Measurements from ENCODE around the gene LCORL.
"Not testable (repeated sequence)": the region's sequence is repeated elsewhere in the genome, so short reads cannot be mapped to it uniquely, and the experiment has no call there.

LCORL gene

GRCh38 chr4:17924189-17924588, 97.4 kb downstream of the LCORL start:
- DNase-seq = no peak

- DNase-seq = no peak
Observed at GRCh38 chr4:17921451-17921850, 100.1 kb downstream of the LCORL start.

- no peak for DNase-seq
Observed at GRCh38 chr4:17920681-17921080, 100.9 kb downstream of the LCORL start.

- DNase-seq = no peak
Observed at GRCh38 chr4:17915439-17915838, 106.1 kb downstream of the LCORL start.

- DNase-seq = no peak
Observed at GRCh38 chr4:17912011-17912410, 109.5 kb downstream of the LCORL start.

GRCh38 chr4:17911608-17912007, 109.9 kb downstream of the LCORL start:
- DNase-seq = no peak

- DNase-seq = no peak
Observed at GRCh38 chr4:17898553-17899055, 123.0 kb downstream of the LCORL start.

- DNase-seq = no peak
Observed at GRCh38 chr4:17895481-17895880, 126.1 kb downstream of the LCORL start.

GRCh38 chr4:17894421-17894820, 127.1 kb downstream of the LCORL start:
- DNase-seq = no peak

GRCh38 chr4:17889692-17890091, 131.9 kb downstream of the LCORL start:
- no peak for DNase-seq

GRCh38 chr4:17884511-17884910, 137.0 kb downstream of the LCORL start:
- no peak for DNase-seq

GRCh38 chr4:17884063-17884462, 137.5 kb downstream of the LCORL start:
- DNase-seq = no peak

- no peak for DNase-seq
Observed at GRCh38 chr4:17877661-17878060, 143.9 kb downstream of the LCORL start.

GRCh38 chr4:17876943-17877342, 144.6 kb downstream of the LCORL start:
- no peak for DNase-seq

GRCh38 chr4:17875402-17876070, 146.0 kb downstream of the LCORL start:
- no peak for DNase-seq

- DNase-seq = no peak
Observed at GRCh38 chr4:17869327-17869726, 152.2 kb downstream of the LCORL start.

- DNase-seq = no peak
Observed at GRCh38 chr4:17867276-17867675, 154.3 kb downstream of the LCORL start.

GRCh38 chr4:17866810-17867209, 154.7 kb downstream of the LCORL start:
- DNase-seq = no peak

GRCh38 chr4:17865866-17866363, 155.6 kb downstream of the LCORL start:
- DNase-seq = no peak

- DNase-seq = not testable (repeated sequence)
Observed at GRCh38 chr4:17861906-17862305, 159.6 kb downstream of the LCORL start.

GRCh38 chr4:17859793-17860406, 161.7 kb downstream of the LCORL start:
- DNase-seq = no peak

GRCh38 chr4:17854036-17854435, 167.5 kb downstream of the LCORL start:
- no peak for DNase-seq

GRCh38 chr4:17851959-17852358, 169.6 kb downstream of the LCORL start:
- DNase-seq = no peak

GRCh38 chr4:17850295-17850694, 171.3 kb downstream of the LCORL start:
- DNase-seq = not testable (repeated sequence)

GRCh38 chr4:17846266-17846665, 175.3 kb downstream of the LCORL start:
- no peak for DNase-seq
